ENCODE measurements around the gene STIM1. TPM values are rescaled to one million over a fixed set of nuclear protein-coding genes. Genes with fewer than 3 reads are reported as not detected.

STIM1 gene
- total RNA-seq, 1 donor from 2014 or later: 45.9 TPM

Other genes with a start within 250 kb of the STIM1 start
- not detected for gene ART5, start 213.7 kb upstream of the STIM1 start, total RNA-seq
- gene ART1, start 210.5 kb upstream of the STIM1 start, total RNA-seq: not detected
- gene CHRNA10, start 184.3 kb upstream of the STIM1 start, total RNA-seq: 0.78 TPM
- gene NUP98, start 58.1 kb upstream of the STIM1 start, total RNA-seq: 24.7 TPM
- 20.8 TPM for gene PGAP2, start 47.1 kb upstream of the STIM1 start, total RNA-seq
- gene RHOG, start 14.7 kb upstream of the STIM1 start, total RNA-seq: 15.5 TPM
- gene RRM1, start 239.1 kb downstream of the STIM1 start, total RNA-seq: 14.6 TPM

All from left lobe of liver (tissue), 1 donor.